Measurements from ENCODE around the gene HYAL2. TPM values are rescaled to one million over a fixed set of nuclear protein-coding genes. Genes with fewer than 3 reads are reported as not detected.

HYAL2 gene
- total and polyA plus RNA-seq, 9 of the 15 experiments (the other 6 are each of a cell fraction or from before 2014, with no cell fraction given) = 0.36 to 22.7 (median 11.4) TPM; not detected in 1

DNA sequence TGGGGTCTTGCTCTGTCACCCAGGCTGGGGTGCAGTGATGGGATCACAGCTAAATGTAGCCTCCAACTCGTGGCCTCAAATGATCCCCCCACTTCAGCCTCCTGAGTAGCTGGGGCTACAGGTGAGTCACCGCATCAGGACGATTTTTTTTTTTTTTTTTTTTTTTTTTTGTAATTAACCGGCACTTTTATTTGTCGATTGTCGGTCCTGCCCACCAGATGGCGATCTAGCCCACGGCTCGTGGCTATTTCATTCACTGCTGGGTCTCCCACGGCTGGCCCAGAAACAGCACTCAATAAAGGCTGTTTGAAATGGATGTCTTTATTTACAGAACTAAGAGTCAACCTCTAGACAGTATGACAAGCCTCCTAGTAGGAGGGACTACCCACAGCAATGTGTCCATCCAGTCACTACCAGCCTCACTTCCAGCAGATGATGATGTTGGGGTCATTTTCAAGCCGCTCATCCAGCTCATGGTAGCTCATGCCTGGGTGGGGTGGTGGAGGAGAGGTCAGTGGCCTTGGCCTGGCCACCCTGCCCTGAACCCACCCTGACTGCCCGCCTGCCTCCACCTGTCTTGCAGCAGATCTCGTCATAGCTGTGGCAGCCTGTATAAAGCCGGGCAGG is 24.8 kb upstream of the HYAL2 start (continued):
- TF ChIP-seq, protein P1, sequence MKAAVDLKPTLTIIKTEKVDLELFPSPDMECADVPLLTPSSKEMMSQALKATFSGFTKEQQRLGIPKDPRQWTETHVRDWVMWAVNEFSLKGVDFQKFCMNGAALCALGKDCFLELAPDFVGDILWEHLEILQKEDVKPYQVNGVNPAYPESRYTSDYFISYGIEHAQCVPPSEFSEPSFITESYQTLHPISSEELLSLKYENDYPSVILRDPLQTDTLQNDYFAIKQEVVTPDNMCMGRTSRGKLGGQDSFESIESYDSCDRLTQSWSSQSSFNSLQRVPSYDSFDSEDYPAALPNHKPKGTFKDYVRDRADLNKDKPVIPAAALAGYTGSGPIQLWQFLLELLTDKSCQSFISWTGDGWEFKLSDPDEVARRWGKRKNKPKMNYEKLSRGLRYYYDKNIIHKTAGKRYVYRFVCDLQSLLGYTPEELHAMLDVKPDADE (conservative IDR thresholded peaks at IDR 0.05; ENCODE audit: control insufficient read depth, low read depth, low read length) = no peak
- TF ChIP-seq, protein P2, sequence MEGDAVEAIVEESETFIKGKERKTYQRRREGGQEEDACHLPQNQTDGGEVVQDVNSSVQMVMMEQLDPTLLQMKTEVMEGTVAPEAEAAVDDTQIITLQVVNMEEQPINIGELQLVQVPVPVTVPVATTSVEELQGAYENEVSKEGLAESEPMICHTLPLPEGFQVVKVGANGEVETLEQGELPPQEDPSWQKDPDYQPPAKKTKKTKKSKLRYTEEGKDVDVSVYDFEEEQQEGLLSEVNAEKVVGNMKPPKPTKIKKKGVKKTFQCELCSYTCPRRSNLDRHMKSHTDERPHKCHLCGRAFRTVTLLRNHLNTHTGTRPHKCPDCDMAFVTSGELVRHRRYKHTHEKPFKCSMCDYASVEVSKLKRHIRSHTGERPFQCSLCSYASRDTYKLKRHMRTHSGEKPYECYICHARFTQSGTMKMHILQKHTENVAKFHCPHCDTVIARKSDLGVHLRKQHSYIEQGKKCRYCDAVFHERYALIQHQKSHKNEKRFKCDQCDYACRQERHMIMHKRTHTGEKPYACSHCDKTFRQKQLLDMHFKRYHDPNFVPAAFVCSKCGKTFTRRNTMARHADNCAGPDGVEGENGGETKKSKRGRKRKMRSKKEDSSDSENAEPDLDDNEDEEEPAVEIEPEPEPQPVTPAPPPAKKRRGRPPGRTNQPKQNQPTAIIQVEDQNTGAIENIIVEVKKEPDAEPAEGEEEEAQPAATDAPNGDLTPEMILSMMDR (IDR thresholded peaks at IDR 0.05 in 2 of 3, conservative IDR thresholded peaks at IDR 0.05 in 1 of 3; ENCODE audit: insufficient read depth in 2 of 3, low read depth in 1 of 3, low read length in 3 of 3) = peak; percentile 67 to 73 (median 70)
- TF ChIP-seq SMC3 (conservative IDR thresholded peaks at IDR 0.05; ENCODE audit: insufficient read depth, low read depth, low read length) (peak; percentile 29; the same call in 1 of the 2 replicates), RAD21 (CRISPR knock-in tag; conservative IDR thresholded peaks at IDR 0.05 in 1 of 2, IDR thresholded peaks at IDR 0.05 in 1 of 2) (peak; percentile 32 to 58), STAT5A (IDR thresholded peaks at IDR 0.05; ENCODE audit: borderline replicate concordance, low read length) (no peak)
- TF ChIP-seq, protein P3, sequence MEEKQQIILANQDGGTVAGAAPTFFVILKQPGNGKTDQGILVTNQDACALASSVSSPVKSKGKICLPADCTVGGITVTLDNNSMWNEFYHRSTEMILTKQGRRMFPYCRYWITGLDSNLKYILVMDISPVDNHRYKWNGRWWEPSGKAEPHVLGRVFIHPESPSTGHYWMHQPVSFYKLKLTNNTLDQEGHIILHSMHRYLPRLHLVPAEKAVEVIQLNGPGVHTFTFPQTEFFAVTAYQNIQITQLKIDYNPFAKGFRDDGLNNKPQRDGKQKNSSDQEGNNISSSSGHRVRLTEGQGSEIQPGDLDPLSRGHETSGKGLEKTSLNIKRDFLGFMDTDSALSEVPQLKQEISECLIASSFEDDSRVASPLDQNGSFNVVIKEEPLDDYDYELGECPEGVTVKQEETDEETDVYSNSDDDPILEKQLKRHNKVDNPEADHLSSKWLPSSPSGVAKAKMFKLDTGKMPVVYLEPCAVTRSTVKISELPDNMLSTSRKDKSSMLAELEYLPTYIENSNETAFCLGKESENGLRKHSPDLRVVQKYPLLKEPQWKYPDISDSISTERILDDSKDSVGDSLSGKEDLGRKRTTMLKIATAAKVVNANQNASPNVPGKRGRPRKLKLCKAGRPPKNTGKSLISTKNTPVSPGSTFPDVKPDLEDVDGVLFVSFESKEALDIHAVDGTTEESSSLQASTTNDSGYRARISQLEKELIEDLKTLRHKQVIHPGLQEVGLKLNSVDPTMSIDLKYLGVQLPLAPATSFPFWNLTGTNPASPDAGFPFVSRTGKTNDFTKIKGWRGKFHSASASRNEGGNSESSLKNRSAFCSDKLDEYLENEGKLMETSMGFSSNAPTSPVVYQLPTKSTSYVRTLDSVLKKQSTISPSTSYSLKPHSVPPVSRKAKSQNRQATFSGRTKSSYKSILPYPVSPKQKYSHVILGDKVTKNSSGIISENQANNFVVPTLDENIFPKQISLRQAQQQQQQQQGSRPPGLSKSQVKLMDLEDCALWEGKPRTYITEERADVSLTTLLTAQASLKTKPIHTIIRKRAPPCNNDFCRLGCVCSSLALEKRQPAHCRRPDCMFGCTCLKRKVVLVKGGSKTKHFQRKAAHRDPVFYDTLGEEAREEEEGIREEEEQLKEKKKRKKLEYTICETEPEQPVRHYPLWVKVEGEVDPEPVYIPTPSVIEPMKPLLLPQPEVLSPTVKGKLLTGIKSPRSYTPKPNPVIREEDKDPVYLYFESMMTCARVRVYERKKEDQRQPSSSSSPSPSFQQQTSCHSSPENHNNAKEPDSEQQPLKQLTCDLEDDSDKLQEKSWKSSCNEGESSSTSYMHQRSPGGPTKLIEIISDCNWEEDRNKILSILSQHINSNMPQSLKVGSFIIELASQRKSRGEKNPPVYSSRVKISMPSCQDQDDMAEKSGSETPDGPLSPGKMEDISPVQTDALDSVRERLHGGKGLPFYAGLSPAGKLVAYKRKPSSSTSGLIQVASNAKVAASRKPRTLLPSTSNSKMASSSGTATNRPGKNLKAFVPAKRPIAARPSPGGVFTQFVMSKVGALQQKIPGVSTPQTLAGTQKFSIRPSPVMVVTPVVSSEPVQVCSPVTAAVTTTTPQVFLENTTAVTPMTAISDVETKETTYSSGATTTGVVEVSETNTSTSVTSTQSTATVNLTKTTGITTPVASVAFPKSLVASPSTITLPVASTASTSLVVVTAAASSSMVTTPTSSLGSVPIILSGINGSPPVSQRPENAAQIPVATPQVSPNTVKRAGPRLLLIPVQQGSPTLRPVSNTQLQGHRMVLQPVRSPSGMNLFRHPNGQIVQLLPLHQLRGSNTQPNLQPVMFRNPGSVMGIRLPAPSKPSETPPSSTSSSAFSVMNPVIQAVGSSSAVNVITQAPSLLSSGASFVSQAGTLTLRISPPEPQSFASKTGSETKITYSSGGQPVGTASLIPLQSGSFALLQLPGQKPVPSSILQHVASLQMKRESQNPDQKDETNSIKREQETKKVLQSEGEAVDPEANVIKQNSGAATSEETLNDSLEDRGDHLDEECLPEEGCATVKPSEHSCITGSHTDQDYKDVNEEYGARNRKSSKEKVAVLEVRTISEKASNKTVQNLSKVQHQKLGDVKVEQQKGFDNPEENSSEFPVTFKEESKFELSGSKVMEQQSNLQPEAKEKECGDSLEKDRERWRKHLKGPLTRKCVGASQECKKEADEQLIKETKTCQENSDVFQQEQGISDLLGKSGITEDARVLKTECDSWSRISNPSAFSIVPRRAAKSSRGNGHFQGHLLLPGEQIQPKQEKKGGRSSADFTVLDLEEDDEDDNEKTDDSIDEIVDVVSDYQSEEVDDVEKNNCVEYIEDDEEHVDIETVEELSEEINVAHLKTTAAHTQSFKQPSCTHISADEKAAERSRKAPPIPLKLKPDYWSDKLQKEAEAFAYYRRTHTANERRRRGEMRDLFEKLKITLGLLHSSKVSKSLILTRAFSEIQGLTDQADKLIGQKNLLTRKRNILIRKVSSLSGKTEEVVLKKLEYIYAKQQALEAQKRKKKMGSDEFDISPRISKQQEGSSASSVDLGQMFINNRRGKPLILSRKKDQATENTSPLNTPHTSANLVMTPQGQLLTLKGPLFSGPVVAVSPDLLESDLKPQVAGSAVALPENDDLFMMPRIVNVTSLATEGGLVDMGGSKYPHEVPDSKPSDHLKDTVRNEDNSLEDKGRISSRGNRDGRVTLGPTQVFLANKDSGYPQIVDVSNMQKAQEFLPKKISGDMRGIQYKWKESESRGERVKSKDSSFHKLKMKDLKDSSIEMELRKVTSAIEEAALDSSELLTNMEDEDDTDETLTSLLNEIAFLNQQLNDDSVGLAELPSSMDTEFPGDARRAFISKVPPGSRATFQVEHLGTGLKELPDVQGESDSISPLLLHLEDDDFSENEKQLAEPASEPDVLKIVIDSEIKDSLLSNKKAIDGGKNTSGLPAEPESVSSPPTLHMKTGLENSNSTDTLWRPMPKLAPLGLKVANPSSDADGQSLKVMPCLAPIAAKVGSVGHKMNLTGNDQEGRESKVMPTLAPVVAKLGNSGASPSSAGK (IDR thresholded peaks at IDR 0.05) = no peak
